Amygdala (tissue), 56 donors: ENCODE results near the gene TAF11L10.
"Not testable (repeated sequence)": the region's sequence is repeated elsewhere in the genome, so short reads cannot be mapped to it uniquely, and the experiment has no call there.

Experiments
- DNase-seq, 56 donors: peaks; one replicate each; lab custom pipeline; 2025; lab: John Stamatoyannopoulos, UW

The TAF11L10 gene

GRCh38 chr5:17597728-17598127 is at the start of gene TAF11L10:
TSS of gene TAF11L10 (minus strand) at chr5:17597828.
- DNase-seq: not testable (repeated sequence)

GRCh38 chr5:17634160-17634559 is 36.5 kb upstream of the TAF11L10 start, which contains the start of gene TAF11L14:
TSS of gene TAF11L14 (plus strand) at chr5:17634460.
- no peak for DNase-seq

GRCh38 chr5:17631788-17632187 is 34.2 kb upstream of the TAF11L10 start, which contains the start of gene TAF11L13:
TSS of gene TAF11L13 (plus strand) at chr5:17632088.
- DNase-seq: not testable (repeated sequence)

GRCh38 chr5:17625686-17626085 is 28.1 kb upstream of the TAF11L10 start:
- DNase-seq: no peak

- no peak for DNase-seq
Observed at GRCh38 chr5:17620627-17621026, 23.0 kb upstream of the TAF11L10 start.

- no peak for DNase-seq
Observed at GRCh38 chr5:17619354-17619753, 21.7 kb upstream of the TAF11L10 start.

GRCh38 chr5:17614872-17615605 is 17.4 kb upstream of the TAF11L10 start:
- no peak for DNase-seq

- DNase-seq: not testable (repeated sequence)
Observed at GRCh38 chr5:17610092-17610491, 12.5 kb upstream of the TAF11L10 start, which contains the start of gene TAF11L12. TSS of gene TAF11L12 (plus strand) at chr5:17610392.

- DNase-seq: not testable (repeated sequence)
Observed at GRCh38 chr5:17607461-17607860, 9.8 kb upstream of the TAF11L10 start.

GRCh38 chr5:17604951-17605350 is 7.3 kb upstream of the TAF11L10 start:
- DNase-seq: no peak

- not testable (repeated sequence) for DNase-seq
Observed at GRCh38 chr5:17603880-17604279, 6.3 kb upstream of the TAF11L10 start, which contains the start of gene TAF11L11. TSS of gene TAF11L11 (plus strand) at chr5:17604183.

GRCh38 chr5:17594255-17594654 is 3.4 kb downstream of the TAF11L10 start, which contains the start of gene TAF11L9:
TSS of gene TAF11L9 (minus strand) at chr5:17594394.
- not testable (repeated sequence) for DNase-seq

- DNase-seq: not testable (repeated sequence)
Observed at GRCh38 chr5:17590860-17591259, 6.8 kb downstream of the TAF11L10 start, which contains the start of gene TAF11L8. TSS of gene TAF11L8 (minus strand) at chr5:17590960.

GRCh38 chr5:17585658-17586057 is 12.0 kb downstream of the TAF11L10 start, which contains the start of gene TAF11L7:
TSS of gene TAF11L7 (minus strand) at chr5:17585758.
- DNase-seq: not testable (repeated sequence)
